Activated CD4-positive, alpha-beta T cell treated with anti-CD3 and anti-CD28 coated beads for 24 hours (primary cell): ENCODE measurements around the gene RPUSD3.
"Not testable (repeated sequence)": the region's sequence is repeated elsewhere in the genome, so short reads cannot be mapped to it uniquely, and the experiment has no call there.

Experiments
- DNase-seq, 2 donors: peaks; one replicate each; pipeline ENCODE4 v3.0.0-alpha.2; 2020; ENCODE audit warnings: low read depth in 2 of 2

RPUSD3 gene

DNA sequence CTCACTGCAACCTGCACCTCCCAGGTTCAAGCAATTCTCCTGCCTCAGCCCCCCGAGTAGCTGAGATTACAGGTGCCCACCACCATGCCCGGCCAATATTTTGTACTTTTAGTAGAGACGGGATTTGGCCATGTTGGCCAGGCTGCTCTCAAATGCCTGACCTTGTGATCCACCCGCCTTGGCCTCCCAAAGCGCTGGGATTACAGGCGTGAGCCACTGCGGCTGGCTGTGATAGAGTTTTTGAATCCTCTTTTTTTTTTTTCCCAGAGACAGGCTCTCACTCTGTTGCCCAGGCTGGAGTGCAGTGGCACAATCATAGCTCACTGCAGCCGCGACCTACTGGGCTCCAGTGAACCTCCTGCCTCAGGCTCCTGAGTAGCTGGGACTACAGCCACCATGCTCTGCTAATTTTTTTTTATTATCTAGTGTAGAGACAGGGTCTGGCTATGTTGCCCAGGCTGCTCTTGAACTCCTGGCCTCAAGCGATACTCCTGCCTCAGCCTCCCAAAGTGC, 21.4 kb upstream of the RPUSD3 start:
- DNase-seq: not testable (repeated sequence)

DNA sequence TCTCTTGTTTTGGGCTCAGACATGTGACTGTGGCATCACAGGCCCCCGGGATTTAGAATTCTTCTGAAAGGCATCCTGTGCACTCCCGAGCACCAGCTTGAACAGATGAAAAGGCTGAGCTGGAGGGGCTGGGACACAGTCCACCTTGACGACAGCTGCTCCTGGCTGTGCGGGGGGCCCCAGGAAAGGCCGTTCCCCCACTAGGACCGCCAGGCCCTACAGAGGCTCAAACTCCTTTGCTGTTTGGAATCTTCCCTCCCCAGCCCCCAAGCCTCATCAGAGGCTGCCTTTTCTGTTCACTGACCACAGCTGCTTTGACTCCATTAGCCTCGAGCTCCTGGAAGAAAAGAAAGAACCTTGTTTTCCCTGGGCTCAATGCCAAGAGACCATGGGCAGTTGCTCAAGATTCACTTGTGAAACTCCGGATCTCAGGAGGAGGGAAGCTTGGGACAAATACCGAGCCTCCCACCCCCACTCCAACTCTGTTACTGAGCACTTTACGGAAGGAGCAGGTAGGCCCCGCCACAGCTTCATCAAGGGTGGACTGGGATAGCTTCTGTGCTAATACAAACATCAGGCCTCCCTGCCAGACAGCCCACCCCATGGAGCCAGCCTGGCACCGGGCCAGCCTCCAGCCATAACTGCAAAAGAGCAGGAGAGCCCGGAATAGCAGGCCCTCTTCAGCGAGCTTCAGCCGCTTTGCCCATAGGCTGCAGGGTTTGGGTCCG, 20.6 kb upstream of the RPUSD3 start:
- no peak for DNase-seq

GRCh38 chr3:9863058-9863772, 19.4 kb upstream of the RPUSD3 start:
- DNase-seq: no peak

DNA sequence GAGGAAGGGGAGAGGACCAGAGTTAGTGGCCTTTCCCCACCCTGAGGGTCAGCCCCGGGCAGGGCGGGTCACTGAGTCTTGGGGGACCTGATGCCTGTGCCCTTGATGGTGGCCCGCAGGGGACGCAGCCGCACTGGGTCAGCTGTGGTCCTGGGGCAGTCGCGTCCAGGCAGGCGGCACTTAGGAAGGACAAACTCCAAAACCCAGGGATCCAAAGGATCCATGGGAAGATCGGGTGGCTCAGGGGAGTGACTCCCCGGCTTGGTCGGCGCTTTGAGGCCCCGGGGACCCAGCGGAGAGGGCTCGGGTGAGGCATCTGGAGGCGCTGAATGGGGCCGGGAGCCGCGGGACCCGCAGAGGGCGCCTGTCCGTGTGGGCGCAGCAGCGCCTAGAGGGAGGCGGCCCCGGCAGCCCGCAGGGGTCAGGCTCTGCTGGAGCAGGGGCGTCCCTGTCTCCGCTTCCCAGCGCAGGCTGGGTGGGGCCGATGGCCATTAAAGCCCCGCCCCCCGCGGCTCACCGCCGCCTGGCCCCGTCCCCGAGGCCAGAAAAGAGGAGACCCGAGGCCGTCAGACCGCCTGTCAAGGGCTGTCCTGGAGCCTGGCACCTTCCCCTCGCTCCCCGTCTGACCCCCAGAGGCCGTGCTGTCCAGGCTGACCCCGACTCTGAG, 18.7 kb upstream of the RPUSD3 start:
- DNase-seq: peak in 1 of 2 donors; percentile 5

DNA sequence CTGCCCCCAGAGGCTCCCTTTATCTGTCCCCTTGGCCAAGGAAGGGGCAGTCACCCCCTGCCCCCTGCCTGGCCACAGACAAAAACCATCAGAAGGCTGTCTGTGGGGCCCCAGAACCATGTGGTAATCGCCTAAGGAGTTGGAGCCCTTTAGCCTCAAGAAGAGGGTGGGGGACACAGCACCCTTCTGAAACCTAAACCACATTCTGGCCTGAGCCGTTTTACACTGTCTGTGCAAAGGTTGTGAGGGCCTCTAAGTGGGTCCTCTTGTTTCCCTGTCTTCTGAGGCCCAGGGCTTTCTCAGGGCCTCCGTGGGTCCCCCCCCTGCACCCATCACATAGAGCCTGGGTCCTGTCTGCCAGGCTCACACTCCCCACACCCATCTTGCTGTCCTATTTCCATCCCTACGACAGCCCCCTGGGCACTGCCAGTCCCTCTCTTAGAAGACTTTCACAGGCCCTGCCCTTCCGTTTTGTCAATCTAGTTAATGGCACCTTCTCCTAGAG, 17.9 kb upstream of the RPUSD3 start:
- no peak for DNase-seq

DNA sequence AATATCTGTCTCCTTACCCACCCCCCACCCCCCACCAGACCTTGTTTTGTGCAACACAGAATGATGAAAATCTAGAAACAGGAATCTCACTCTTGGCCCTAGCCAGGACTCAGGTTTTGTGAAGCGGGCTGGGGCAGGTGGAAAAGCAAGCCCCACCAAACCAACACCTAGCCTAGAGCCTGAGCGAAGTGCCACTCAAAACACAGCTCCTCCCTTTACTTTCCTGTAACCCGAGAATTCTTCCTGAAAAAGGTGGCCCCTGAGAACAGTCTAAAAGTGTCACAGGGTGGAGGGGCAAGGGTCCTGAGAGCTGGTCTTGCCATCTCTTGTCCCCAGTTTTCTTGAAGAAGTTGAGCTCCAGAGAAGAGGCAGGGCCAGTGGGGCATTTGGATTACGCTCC, 17.4 kb upstream of the RPUSD3 start:
- no peak for DNase-seq

DNA sequence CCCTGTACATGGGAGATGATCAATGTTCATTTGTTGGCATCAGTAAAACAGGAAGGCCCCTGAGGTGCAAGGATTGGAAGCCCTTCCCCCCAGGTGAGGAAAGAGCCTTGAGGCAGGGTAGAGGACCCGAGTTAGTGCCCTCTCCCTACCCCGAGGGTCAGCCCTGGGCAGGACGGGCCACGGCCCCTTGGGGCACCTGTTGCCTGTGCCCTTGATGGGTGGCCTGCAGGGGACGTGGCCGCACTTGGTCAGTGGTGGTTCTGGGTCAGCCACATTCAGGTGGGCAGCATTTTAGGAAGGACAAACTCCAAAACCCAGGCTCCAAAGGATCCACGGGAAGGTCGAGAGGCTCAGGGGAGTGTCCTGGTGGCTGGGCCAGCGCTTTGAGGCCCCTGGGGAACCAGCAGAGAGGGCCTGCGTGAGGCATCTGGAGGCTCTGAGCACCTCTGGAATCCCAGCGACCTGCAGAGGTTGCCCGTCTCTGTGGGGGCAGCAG, 15.8 kb upstream of the RPUSD3 start:
- no peak for DNase-seq

DNA sequence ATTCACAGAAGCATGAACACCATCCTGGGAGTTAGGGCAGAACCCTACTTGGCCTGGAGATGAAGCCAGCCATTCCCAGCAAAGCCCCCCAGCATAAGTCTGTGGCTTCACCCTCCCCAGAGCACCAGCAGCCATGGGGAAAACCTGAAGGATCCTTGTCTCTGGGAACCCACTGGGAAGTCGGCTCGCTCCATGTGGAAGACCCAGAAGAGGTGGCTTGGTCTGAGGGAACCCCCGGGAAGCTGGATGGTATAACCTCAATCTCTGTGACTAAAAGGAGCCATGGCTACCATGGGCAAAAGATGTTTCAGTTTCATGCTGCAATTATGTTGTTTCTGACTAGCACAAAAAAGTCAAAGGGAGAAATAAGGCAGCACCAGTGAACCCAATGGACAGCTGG, 11.8 kb upstream of the RPUSD3 start:
- no peak for DNase-seq

DNA sequence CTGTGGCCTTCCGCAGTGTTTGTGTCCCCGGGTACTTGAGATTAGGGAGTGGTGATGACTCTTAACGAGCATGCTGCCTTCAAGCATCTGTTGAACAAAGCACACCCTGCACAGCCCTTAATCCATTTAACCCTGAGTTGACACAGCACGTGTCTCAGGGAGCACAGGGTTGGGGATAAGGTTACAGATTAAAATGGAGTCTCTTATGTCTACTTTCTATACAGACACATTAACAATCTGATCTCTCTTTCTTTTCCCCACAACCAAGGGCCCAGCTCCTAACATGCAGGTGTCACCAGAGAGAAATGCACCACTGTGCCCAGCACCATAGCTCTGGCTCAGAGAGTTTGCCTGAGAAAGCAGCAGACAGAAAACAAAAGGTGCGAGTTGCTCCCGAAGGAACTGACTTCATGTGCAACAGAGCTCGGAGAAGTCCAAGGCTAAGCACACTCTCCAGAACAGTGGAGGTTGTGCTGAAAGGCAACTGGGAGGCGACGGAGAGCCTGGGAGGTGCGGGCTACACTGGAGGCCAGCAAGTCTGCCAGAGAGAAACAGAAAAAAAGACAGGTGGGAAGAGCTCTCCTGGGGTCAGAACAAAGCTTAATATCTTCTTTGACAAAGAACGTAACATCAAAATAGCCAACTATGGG, 10.6 kb upstream of the RPUSD3 start:
- DNase-seq: not testable (repeated sequence)

- DNase-seq: no peak
Measured at GRCh38 chr3:9852528-9852927, 8.7 kb upstream of the RPUSD3 start.

GRCh38 chr3:9851926-9852325, 8.1 kb upstream of the RPUSD3 start:
- not testable (repeated sequence) for DNase-seq

DNA sequence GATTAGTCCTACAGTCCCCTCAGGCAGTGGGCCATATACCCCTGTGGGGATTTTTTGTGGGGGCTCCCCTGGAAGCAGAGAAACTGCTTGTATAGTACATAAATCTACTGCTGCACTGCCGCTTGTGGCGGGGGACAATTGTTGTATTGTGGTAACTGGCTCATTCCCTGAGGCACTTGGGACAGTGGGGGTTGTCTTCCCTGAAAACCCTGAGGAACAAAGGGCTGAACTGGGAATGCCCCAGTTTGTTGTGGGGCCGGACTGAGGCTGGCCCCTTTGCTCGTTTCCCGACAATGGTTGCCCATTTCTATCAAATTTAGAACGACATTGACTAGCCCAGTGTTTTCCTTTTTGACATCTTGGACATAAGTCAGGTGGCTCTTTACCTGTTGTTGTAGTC, 7.6 kb upstream of the RPUSD3 start:
- DNase-seq: not testable (repeated sequence)

GRCh38 chr3:9848860-9849259, 5.1 kb upstream of the RPUSD3 start:
- not testable (repeated sequence) for DNase-seq

DNA sequence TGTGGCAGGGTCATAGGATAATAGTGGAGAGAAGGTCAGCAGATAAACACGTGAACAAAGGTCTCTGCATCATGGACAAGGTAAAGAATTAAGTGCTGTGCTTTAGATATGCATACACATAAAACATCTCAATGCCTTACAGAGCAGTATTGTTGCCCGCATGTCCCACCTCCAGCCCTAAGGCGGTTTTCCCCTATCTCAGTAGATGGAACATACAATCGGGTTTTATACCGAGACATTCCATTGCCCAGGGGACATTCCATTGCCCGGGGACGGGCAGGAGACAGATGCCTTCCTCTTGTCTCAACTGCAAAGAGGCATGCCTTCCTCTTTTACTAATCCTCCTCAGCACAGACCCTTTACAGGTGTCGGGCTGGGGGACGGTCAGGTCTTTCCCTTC, 4.1 kb upstream of the RPUSD3 start:
- DNase-seq: not testable (repeated sequence)

DNA sequence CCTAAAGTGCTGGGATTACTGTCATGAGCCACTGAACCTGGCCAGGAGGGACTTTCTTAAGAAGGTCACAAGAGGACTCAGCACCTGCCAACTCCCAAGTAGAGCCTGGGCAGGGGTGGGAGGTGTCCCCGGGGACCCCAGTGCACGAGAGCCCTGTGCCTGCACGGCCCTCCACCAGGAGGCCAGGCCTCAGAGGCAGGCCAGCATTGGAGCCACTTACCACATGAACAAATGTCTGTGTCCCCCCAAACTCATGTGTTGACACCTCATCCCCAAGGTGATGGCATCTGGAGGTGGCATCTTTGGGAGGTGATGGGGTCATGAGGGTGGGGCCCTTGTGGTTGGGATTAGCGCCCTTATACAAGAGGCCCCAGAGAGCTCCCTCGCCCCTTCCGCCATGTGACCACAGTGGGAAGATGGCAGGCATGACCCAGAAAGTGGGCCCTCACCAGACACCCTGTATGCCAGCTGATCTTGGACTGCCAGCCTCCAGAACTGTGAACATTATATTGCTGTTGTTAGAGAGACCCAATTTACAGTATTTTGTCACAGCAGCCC, 3.2 kb upstream of the RPUSD3 start:
- no peak for DNase-seq

DNA sequence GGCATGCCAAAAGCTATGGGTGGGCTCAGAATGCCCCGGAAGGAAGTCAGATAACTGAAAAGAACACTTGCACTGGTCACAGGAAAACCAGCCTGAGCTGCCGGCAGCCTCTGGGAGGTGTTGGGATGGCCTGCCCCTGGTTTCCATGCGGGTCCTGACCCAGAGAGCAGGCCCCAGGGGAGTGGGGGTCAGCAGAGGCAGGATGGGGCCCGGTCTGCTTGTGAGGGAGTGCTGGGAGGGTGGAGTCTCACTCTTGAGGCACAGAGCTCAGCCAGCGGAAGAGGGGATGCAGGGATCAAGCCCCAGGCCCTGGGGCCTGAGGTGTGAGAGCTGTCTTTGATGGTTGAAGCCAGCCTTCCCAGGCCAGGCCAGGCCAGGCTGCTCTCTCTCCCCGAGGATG, 2.4 kb upstream of the RPUSD3 start:
- DNase-seq: no peak

GRCh38 chr3:9841015-9841414, 2.8 kb downstream of the RPUSD3 start:
- DNase-seq: no peak

DNA sequence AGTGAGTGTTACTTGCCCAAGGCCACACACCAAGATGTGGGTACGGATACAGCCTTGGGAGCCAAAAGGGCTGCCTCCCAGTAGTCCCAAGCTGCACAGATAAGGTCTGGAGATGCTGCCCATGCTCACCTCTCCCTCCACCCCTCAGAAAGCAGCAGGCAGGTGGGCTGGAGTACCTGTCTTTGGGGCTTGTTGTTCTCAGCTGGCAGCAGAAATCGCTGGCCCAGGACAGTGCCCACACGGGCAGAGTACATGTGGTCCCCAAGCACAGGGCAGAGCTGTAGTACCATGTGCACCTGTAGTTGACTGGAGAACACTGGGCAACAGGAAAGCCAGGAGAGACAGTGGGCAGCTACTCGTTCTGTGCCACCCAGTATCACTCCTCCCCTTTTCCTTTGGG, 5.0 kb downstream of the RPUSD3 start:
- no peak for DNase-seq

DNA sequence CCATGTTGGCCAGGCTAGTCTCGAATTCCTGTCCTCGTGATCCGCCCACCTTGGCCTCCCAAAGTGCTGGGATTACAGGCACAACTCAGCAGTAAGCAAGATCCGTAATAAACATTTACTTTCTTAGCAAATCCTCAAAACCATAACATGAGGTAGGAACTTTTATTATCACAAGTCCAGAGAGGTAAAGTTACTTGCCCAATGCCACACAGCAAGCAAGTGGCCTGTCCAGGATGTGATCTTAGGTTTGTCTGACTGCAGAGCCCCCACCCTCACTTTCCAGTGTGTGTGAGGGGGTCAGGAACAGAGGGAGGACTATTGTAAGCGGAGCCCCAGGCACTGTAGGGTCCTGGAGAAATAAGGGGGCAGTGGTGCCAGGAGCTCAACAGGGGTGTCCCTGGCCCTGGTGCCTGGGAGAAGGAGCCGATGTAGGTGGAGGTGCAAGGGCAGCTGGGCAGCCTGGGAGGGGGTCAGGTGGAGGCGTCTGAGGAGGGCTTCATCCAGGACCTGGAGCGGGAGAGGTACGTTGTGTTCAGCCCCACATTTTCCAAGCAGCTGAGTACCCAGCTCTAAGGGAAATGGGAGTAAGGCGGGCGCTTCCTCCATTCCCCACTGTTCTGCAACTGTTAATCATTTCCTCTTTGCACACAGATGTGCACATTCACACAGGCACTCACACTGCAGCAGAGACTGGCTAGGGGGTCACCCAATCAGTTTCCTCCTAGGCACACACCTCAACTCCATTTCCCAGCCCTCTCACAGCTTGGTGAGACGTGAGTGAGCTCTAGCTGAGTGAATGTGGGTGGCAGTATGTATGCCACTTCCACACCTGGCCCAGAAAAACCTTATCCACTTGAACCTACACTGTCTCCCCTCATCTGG, 5.9 kb downstream of the RPUSD3 start:
- DNase-seq: no peak
